ENCODE results near the gene ROBO1.

GRCh38 chr3:78749056-78749455, 1018.7 kb downstream of the ROBO1 start:
- TF ChIP-seq EGR1 (IDR thresholded peaks at IDR 0.05; ENCODE audit: borderline replicate concordance, low read depth, low read length) (no peak), EP300 (IDR thresholded peaks at IDR 0.05; ENCODE audit: borderline replicate concordance in 1 of 2, low read depth in 2 of 2, low read length in 2 of 2) (no peak), RXRA (IDR thresholded peaks at IDR 0.05; ENCODE audit: insufficient read depth, low read depth, low read length) (no peak), POLR2A (IDR thresholded peaks at IDR 0.05; ENCODE audit: control extremely low read depth in 1 of 2, low read depth in 2 of 2, low read length in 2 of 2) (no peak), MAX (IDR thresholded peaks at IDR 0.05) (no peak), CTCF (IDR thresholded peaks at IDR 0.05; ENCODE audit: control extremely low read depth in 1 of 3, insufficient read depth in 1 of 3, low read depth in 1 of 3, low read length in 3 of 3) (no peak), JUN (IDR thresholded peaks at IDR 0.05; ENCODE audit: low read depth, low read length) (no peak), CHD1 (IDR thresholded peaks at IDR 0.05; ENCODE audit: low read depth, low read length) (no peak), YY1 (IDR thresholded peaks at IDR 0.05; ENCODE audit: low read depth, low read length) (no peak), E2F6 (IDR thresholded peaks at IDR 0.05) (no peak), JUND (IDR thresholded peaks at IDR 0.05; ENCODE audit: low read length) (no peak), ATF3 (IDR thresholded peaks at IDR 0.05; ENCODE audit: insufficient read depth, low read depth, low read length) (no peak)
